Glutamatergic neuron (in vitro differentiated cells): ENCODE measurements around the gene UNC5B. TPM values are rescaled to one million over a fixed set of nuclear protein-coding genes. Genes with fewer than 3 reads are reported as not detected.

Experiments used
- DNase-seq: peaks from one replicate; pipeline ENCODE4 v3.0.0; 2022
- H3K27ac Mint-ChIP-seq: one replicate; pipeline ENCODE4 v1.8.0; 2020; ENCODE audit warnings: mild to moderate bottlenecking, mixed read lengths, inconsistent platforms; ENCODE audit not compliant: unreplicated experiment
- H3K27me3 Mint-ChIP-seq: one replicate; pipeline ENCODE4 v1.8.0; 2020; ENCODE audit warnings: mild to moderate bottlenecking, moderate library complexity, mixed read lengths, inconsistent platforms; ENCODE audit not compliant: unreplicated experiment
- H3K36me3 Mint-ChIP-seq: one replicate; pipeline ENCODE4 v1.8.0; 2020; ENCODE audit warnings: mild to moderate bottlenecking, mixed read lengths, inconsistent platforms; ENCODE audit not compliant: unreplicated experiment
- H3K4me1 Mint-ChIP-seq: one replicate; pipeline ENCODE4 v1.8.0; 2020; ENCODE audit warnings: mild to moderate bottlenecking, low read depth, mixed read lengths, inconsistent platforms; ENCODE audit not compliant: unreplicated experiment
- H3K4me3 Mint-ChIP-seq: one replicate; pipeline ENCODE4 v1.8.0; 2020; ENCODE audit warnings: mild to moderate bottlenecking, mixed read lengths, inconsistent platforms; ENCODE audit not compliant: unreplicated experiment
- H3K9me3 Mint-ChIP-seq: one replicate; pipeline ENCODE4 v1.8.0; 2020; ENCODE audit warnings: mild to moderate bottlenecking, moderate library complexity, mixed read lengths, inconsistent platforms; ENCODE audit not compliant: unreplicated experiment
- CTCF ChIP-seq: fragments of 200-600 bp; sonication (generic); IDR thresholded peaks from one replicate; pipeline ENCODE4 v1.5.0; 2021; ENCODE audit not compliant: partially characterized antibody, unreplicated experiment
- total RNA-seq: library from RNA; stranded (reverse); fragmentation: NEBNext Ultra II Directional; extraction: Animal tissue kit (Norgen Biotek cat#: 25700); gene quantifications from one replicate; pipeline ENCODE4 v1.2.1, GENCODE V29; 2021; ENCODE audit not compliant: unreplicated experiment

UNC5B gene
- total RNA-seq, 1 donor from 2014 or later = 22.6 TPM

GRCh38 chr10:71290331-71290730 lies 78.0 kb downstream of the UNC5B start:
- Mint-ChIP-seq H3K9me3 (peaks cover 10% of the 10 kb centered on the region), H3K4me3 (no peak overlapping the region), H3K27me3 (peaks cover 16% of the 10 kb centered on the region), H3K27ac (no peak overlapping the region), H3K36me3 (peaks cover 2% of the 10 kb centered on the region), H3K4me1 (peaks cover 15% of the 10 kb centered on the region)
- no peak for DNase-seq
- TF ChIP-seq CTCF = no peak

GRCh38 chr10:71290806-71291527 lies 78.6 kb downstream of the UNC5B start:
- Mint-ChIP-seq H3K9me3 (peaks cover 9% of the 10 kb centered on the region), H3K36me3 (peaks cover 5% of the 10 kb centered on the region), H3K4me1 (peaks cover 18% of the 10 kb centered on the region), H3K27ac (no peak overlapping the region), H3K4me3 (no peak overlapping the region), H3K27me3 (peaks cover 15% of the 10 kb centered on the region)
- DNase-seq = no peak
- no peak for TF ChIP-seq CTCF

DNA sequence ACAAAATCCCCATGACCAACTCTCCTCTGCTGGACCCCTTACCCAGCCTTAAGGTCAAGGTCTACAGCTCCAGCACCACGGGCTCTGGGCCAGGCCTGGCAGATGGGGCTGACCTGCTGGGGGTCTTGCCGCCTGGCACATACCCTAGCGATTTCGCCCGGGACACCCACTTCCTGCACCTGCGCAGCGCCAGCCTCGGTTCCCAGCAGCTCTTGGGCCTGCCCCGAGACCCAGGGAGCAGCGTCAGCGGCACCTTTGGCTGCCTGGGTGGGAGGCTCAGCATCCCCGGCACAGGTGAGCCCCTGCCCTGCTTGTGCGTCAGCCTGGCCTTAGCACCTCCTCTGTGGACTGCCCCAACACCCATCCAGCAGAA lies 79.1 kb downstream of the UNC5B start:
- H3K9me3 Mint-ChIP-seq = peaks cover 9% of the 10 kb centered on the region
- H3K4me3 Mint-ChIP-seq = no peak overlapping the region
- H3K27me3 Mint-ChIP-seq = peaks cover 15% of the 10 kb centered on the region
- no peak overlapping the region for H3K27ac Mint-ChIP-seq
- DNase-seq = no peak
- no peak for TF ChIP-seq CTCF
- peaks cover 5% of the 10 kb centered on the region for H3K36me3 Mint-ChIP-seq
- H3K4me1 Mint-ChIP-seq = peaks cover 18% of the 10 kb centered on the region

- no peak overlapping the region for H3K4me3 Mint-ChIP-seq
- peak overlapping the region; percentile 43 for H3K27ac Mint-ChIP-seq
- no peak for TF ChIP-seq CTCF
- H3K9me3 Mint-ChIP-seq = peaks cover 9% of the 10 kb centered on the region
- peaks cover 5% of the 10 kb centered on the region for H3K36me3 Mint-ChIP-seq
- DNase-seq = no peak
- peaks cover 18% of the 10 kb centered on the region for H3K4me1 Mint-ChIP-seq
- H3K27me3 Mint-ChIP-seq = peaks cover 16% of the 10 kb centered on the region
Observed at GRCh38 chr10:71292624-71293445, 80.5 kb downstream of the UNC5B start.
